HEK293T (cell line): ENCODE measurements around the gene AP1G1.

Experiments used
- FOXK2 ChIP-seq: fragments of 450-650 bp; IDR thresholded peaks from 2 replicates; pipeline ENCODE4 v1.6.1; 2016; ENCODE audit warnings: mild to moderate bottlenecking
- NFRKB ChIP-seq: fragments of 450-650 bp; IDR thresholded peaks from 2 replicates; pipeline ENCODE4 v1.6.1; 2016; ENCODE audit warnings: mild to moderate bottlenecking, moderate library complexity
- SP1 ChIP-seq: fragments of 450-650 bp; IDR thresholded peaks from 2 replicates; pipeline ENCODE4 v1.6.1; 2017
- SUZ12 ChIP-seq: fragments of 450-650 bp; IDR thresholded peaks from 2 replicates; pipeline ENCODE4 v1.6.1; 2016; ENCODE audit warnings: mild to moderate bottlenecking

DNA sequence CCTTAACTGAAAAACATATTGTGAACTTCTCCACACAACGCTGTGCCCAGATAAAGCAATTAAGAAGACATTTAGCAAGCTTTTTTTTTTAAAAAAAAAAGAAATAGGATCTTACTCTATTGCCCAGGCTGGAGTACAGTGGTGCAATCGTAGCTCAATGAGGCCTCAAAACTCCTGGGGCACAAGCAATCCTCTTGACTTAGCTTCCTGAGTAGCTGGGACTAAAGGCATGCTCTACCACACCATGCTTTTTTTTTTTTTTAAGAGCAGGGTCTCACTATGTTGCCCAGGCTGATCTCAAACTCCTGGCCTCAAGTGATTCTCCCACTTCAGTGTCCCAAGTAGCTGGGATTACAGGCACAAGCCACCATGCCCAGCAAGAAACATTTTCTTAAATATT is 20.1 kb downstream of the AP1G1 start:
- no peak for TF ChIP-seq FOXK2
- TF ChIP-seq SP1 = no peak
- TF ChIP-seq SUZ12 = no peak
- no peak for TF ChIP-seq NFRKB
